GM12892 (cell line): ENCODE results near the gene FUT8.

Experiments
- POLR2A ChIP-seq: IDR thresholded peaks from 2 replicates; pipeline ENCODE4 v1.6.1; 2011; ENCODE audit warnings: low read depth, low read length, control low read depth
- POLR2AphosphoS5 ChIP-seq: IDR thresholded peaks from 2 replicates; pipeline ENCODE4 v1.6.1; 2011; ENCODE audit warnings: low read depth, low read length, control low read depth
- TAF1 ChIP-seq: IDR thresholded peaks from 2 replicates; pipeline ENCODE4 v1.6.1; 2011; ENCODE audit warnings: low read depth, mild to moderate bottlenecking, control low read depth, low read length, borderline replicate concordance

GRCh38 chr14:65676361-65677014 lies 264.0 kb downstream of the FUT8 start:
- TF ChIP-seq POLR2AphosphoS5 (no peak), TAF1 (no peak), POLR2A (no peak)
